HG02623 (cell line): ENCODE measurements around the gene NTSR1.

Experiments
- ATAC-seq: cut with Tn5 transposase; IDR thresholded peaks from one replicate; pipeline ENCODE4 v1.9.1; 2021; ENCODE audit warnings: moderate library complexity; ENCODE audit not compliant: unreplicated experiment

Gene NTSR1

GRCh38 chr20:62797671-62798532, 89.3 kb downstream of the NTSR1 start:
- ATAC-seq, result no peak

GRCh38 chr20:62799036-62799435, 90.4 kb downstream of the NTSR1 start:
- ATAC-seq, result no peak

DNA sequence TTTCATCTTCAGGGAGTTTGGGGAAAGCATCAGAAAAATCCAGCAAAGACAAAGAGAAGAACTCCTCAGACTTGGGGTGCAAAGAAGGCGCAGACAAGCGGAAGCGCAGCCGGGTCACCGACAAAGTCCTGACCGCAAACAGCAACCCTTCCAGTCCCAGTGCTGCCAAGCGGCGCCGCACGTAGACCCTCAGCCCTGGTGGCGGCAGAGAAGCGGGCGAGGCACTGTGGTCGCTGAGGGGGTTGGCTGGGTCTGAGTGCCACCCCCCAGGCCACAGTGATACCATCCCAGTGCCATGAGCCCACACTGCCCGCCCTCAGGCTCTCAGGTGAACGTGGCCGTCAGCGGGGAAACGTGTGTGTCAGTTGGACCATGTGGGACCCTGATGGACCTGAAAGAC, 90.8 kb downstream of the NTSR1 start:
- no peak for ATAC-seq

DNA sequence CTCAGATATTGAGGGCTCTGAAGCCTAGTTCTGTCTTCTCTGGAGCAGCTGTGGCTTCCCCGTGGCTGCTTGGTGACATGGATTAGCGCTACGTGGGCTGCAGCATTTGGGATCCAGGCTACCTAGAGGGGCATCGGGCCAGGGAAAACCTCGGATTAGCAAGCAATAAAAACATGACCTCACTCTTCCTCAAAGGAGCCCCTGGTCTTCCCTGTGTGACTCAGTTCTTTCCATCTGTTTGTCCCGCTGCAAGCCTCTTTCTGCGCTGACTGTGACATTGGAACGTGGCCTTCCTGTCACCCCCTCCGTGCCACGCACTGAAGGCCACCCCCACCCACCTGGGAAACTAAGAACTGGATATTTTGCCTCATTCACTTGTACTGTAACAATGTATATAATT, 91.2 kb downstream of the NTSR1 start:
- no peak for ATAC-seq

- ATAC-seq, result no peak
Measured at GRCh38 chr20:62800314-62801259, 92.0 kb downstream of the NTSR1 start.

- ATAC-seq, result no peak
Measured at GRCh38 chr20:62801284-62802010, 92.8 kb downstream of the NTSR1 start.

DNA sequence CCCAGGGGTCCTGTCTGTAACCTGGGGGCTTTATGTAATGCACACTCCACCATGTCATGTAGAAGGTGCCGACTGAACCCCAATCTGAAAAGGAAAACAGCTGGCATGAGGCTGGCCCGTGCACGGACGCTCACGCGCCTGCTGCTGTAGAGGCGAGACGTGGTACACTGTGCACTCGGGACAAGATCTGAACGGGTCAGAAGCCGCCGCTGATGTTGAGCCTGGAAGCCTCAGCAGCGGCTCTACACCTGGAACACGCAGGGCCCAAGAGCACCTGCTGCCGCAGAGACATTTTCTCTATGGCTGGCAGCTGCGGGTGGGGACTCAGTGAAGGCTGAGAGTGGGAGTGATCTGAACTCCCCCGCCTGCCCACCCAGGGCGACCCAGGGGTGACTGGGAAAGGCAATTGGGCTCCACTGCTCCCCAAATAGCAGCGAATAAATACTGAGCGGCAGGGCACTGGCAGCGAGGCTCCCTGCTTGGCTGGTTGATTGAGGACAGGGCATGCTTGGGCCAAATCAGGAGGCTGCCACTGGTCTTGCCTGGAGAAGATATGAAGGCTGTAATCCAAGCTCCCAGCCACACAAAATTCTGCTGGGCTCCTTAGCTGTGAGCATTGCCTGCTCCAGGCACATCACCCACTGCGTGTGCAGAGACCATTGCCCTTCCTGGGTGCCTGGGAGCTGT, 93.5 kb downstream of the NTSR1 start:
- ATAC-seq, result no peak

GRCh38 chr20:62804021-62804626, 95.5 kb downstream of the NTSR1 start:
- no peak for ATAC-seq

GRCh38 chr20:62804627-62805154, 96.1 kb downstream of the NTSR1 start, which contains the start of gene OGFR:
OGFR (plus strand) TSS chr20:62804835; CDS start chr20:62804860, 25 bp downstream.
- ATAC-seq, result no peak

DNA sequence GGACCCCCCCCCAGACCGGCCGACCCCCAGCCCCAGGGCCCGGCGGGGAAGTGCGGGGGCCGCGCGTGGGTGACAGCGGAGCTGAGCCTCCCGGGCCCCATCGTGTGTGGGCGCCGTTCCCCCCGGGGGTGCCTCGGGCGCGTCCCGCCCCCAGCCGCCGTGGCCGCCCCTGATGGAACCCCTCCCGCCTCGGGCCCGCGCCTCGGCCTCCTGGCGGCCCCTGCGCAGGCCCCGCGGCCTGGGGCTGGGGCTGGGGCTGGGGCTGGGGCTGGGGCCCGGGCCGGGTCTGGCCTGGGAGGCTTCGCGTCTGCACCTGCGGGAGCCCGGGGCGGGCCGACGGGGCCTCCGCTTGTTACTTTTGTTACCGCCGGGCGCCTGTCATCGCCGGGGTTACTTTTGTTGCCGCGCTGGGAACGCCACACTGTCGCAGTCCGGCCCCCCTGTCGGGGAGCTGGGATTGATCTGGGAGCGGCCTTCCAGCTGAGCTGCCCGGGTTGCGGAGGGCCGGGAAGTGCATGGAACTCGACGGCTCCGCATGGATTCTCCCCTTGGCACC, 96.6 kb downstream of the NTSR1 start:
- ATAC-seq, result no peak

GRCh38 chr20:62805711-62806382, 97.2 kb downstream of the NTSR1 start:
- ATAC-seq, result no peak

- no peak for ATAC-seq
Measured at GRCh38 chr20:62806383-62807050, 97.9 kb downstream of the NTSR1 start.

- no peak for ATAC-seq
Measured at GRCh38 chr20:62807444-62808210, 99.0 kb downstream of the NTSR1 start.

DNA sequence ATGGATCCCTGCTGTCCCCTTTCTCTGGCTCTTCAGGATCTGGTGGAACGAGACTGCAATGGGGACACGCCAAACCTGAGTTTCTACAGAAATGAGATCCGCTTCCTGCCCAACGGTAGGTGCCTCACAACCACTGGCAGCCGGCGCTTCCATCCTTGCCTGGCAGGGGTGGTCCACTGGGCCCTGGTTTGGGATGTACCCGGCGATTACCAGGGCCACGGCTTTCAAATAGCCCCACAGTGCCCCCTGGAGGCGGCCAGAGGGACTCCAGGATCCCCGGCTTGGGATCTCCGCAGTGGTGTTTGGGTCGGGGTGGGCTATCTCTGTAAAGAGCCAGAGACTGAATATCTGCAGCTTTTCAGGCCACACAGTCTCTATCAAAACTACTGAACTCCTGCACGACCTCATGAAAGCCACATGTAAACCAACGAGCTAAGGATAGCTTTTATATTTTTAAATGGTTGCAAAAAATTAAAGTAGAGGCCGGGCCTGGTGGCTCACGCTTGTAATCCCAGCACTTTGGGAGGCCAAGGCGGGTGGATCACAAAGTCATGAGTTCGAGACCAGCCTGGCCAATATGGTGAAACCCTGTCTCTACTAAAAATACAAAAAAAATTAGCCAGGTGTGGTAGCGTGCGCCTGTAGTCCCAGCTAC, 99.7 kb downstream of the NTSR1 start:
- ATAC-seq, result no peak

DNA sequence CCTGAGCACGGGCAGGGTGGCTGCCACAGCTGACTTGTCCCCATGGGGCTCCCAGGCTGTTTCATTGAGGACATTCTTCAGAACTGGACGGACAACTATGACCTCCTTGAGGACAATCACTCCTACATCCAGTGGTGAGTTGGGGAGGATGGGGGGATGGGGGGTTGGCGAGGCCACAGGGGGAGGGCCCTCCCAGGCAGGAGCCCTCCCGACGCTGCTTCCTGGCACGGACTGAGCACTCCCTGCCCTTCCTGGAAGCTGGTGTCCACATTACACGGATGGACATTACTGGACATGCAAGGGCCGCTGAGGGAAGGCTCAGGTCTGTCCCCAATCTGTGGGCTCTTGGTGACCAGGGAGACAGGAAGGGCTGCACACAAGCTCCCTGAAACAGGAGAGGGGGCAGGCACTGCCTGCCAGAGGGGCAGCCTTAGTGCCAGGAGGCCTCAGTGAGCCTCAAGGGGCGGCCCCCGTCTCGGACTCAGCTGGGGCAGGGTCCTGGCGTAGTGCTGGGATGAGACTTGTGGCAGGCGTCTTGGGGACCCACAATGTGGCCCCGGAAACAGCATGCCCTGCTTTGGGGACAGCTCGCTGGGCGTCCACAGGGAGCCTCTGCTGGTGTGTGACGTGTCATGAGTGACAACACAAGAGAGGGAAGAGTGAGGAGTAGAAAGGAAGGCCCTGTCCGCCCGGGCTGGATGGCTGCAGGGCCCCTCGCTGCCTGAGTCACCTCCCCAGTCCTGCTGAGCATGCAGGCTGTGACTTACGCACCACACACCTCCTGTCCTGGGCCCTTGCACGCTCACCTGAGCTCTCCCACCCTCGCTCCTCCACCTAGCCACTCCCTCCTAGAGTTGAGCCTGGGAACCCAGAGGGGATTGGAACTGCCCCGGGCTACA, 101.1 kb downstream of the NTSR1 start:
- no peak for ATAC-seq

DNA sequence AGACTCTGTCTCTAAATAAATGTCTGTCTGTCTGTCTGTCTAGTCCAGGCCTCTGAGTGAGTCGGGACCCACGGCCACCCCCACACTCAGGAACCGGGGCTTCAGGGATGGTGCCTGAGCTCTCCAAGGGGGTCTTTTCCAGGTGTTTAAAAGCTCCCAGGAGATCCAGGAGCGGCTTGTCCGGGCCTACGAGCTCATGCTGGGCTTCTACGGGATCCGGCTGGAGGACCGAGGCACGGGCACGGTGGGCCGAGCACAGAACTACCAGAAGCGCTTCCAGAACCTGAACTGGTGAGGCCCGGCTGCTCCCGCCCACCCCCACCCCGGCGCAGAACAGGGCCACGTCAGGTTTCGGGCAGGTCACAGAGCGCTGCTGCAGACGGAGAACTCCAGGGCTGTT, 102.7 kb downstream of the NTSR1 start:
- ATAC-seq, result no peak
